ENCODE results near the gene MCTP2. TPM values are rescaled to one million over a fixed set of nuclear protein-coding genes. Genes with fewer than 3 reads are reported as not detected.
"Not testable (repeated sequence)": the region's sequence is repeated elsewhere in the genome, so short reads cannot be mapped to it uniquely, and the experiment has no call there.

The MCTP2 gene
- total and polyA plus RNA-seq, 2 experiments from 2014 or later, result 8.1 to 23.3 TPM

GRCh38 chr15:94253742-94254141 is 22.4 kb downstream of the MCTP2 start:
- Histone ChIP-seq H4K20me1 (ENCODE audit: insufficient read depth, poor library complexity, severe bottlenecking) (no peaks in the 10 kb centered on the region), H2AFZ (no peak overlapping the region), H3K79me2 (peaks cover 62% of the 10 kb centered on the region), H3K4me2 (no peak overlapping the region), H3K27ac (no peak overlapping the region), H3K27me3 (no peaks in the 10 kb centered on the region), H3K4me1 (ENCODE audit: insufficient read depth) (peaks cover 3% of the 10 kb centered on the region), H3K36me3 (replicated peaks; ENCODE audit: insufficient read depth, low read depth) (no peaks in the 10 kb centered on the region), H3K4me3 (no peak overlapping the region), H3K9me3 (ENCODE audit: low read depth) (no peaks in the 10 kb centered on the region), H3K9me2 (replicated peaks; ENCODE audit: insufficient read depth) (no peaks in the 10 kb centered on the region)
- DNase-seq (ENCODE audit: low spot score), result no peak
- 85% methylated on average over 3 of the region's 3 CpGs for WGBS (ENCODE audit: low lambda C conversion rate, missing lambda C conversion rate)
- TF ChIP-seq EZH2 (IDR thresholded peaks at IDR 0.05; ENCODE audit: borderline replicate concordance), result no peak
- TF ChIP-seq EZH2phosphoT487 (IDR thresholded peaks at IDR 0.05; ENCODE audit: low read depth, severe bottlenecking, unreplicated experiment), result no peak
- TF ChIP-seq, protein P1, sequence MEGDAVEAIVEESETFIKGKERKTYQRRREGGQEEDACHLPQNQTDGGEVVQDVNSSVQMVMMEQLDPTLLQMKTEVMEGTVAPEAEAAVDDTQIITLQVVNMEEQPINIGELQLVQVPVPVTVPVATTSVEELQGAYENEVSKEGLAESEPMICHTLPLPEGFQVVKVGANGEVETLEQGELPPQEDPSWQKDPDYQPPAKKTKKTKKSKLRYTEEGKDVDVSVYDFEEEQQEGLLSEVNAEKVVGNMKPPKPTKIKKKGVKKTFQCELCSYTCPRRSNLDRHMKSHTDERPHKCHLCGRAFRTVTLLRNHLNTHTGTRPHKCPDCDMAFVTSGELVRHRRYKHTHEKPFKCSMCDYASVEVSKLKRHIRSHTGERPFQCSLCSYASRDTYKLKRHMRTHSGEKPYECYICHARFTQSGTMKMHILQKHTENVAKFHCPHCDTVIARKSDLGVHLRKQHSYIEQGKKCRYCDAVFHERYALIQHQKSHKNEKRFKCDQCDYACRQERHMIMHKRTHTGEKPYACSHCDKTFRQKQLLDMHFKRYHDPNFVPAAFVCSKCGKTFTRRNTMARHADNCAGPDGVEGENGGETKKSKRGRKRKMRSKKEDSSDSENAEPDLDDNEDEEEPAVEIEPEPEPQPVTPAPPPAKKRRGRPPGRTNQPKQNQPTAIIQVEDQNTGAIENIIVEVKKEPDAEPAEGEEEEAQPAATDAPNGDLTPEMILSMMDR (IDR thresholded peaks at IDR 0.05; ENCODE audit: poor library complexity), result no peak

DNA sequence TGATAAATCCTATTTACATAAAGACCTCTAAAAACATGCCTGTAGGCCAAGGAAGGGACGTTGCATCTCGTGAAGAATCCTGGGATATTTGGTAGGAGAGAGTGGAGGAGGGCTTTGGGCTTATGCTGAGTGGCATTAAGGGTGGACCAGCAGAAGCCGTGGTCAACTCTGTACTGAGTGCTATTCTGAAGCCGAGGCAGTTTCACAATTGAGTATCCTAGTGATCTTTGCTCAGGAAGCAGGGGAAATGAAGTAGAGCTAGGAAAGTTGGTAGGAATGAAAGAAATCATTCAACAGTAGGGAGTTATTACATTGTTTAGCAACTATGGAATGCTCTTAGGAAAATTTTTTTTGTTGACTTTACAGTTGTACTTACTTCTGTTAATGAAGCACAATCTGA is 24.2 kb downstream of the MCTP2 start:
- H3K27me3 ChIP-seq, result no peaks in the 10 kb centered on the region
- no peak for DNase-seq (ENCODE audit: low spot score)
- no peak overlapping the region for H3K27ac ChIP-seq
- H3K79me2 ChIP-seq, result peaks cover 51% of the 10 kb centered on the region
- no peak for TF ChIP-seq EZH2 (IDR thresholded peaks at IDR 0.05; ENCODE audit: borderline replicate concordance)
- H3K4me1 ChIP-seq (ENCODE audit: insufficient read depth), result peaks cover 3% of the 10 kb centered on the region
- no peaks in the 10 kb centered on the region for H3K9me2 ChIP-seq (replicated peaks; ENCODE audit: insufficient read depth)
- no peak overlapping the region for H3K4me3 ChIP-seq
- H2AFZ ChIP-seq, result no peak overlapping the region
- H3K9me3 ChIP-seq (ENCODE audit: low read depth), result no peaks in the 10 kb centered on the region
- no peak overlapping the region for H3K4me2 ChIP-seq
- WGBS (ENCODE audit: low lambda C conversion rate, missing lambda C conversion rate), result 64% methylated on average over 4 of the region's 4 CpGs
- H4K20me1 ChIP-seq (ENCODE audit: insufficient read depth, poor library complexity, severe bottlenecking), result no peaks in the 10 kb centered on the region
- no peaks in the 10 kb centered on the region for H3K36me3 ChIP-seq (replicated peaks; ENCODE audit: insufficient read depth, low read depth)

DNA sequence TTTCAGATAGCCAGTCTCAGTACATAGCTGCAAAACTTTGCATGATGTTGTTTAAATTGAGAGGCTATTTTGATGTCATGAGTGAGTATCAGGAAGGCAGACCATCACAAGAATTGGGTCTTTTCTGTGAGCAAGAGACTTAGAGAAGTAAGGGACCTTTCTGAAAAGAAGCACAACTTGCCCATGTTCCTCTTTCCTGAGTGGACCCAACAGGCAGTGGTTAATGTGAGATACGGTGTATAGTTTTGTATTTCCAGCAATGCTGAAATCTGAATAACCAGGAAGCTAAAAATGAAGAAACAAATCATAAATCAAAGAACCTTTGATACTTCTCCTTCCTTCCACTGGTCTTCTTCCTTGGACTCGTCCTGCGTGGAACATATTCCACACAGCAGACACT is 25.1 kb downstream of the MCTP2 start:
- TF ChIP-seq, protein P1 (IDR thresholded peaks at IDR 0.05; ENCODE audit: poor library complexity), result no peak
- TF ChIP-seq EZH2phosphoT487 (IDR thresholded peaks at IDR 0.05; ENCODE audit: low read depth, severe bottlenecking, unreplicated experiment) (no peak), EZH2 (IDR thresholded peaks at IDR 0.05; ENCODE audit: borderline replicate concordance) (no peak)
- DNase-seq (ENCODE audit: low spot score), result no peak
- Histone ChIP-seq H3K27me3 (no peaks in the 10 kb centered on the region), H3K36me3 (replicated peaks; ENCODE audit: insufficient read depth, low read depth) (no peaks in the 10 kb centered on the region), H3K79me2 (peaks cover 43% of the 10 kb centered on the region), H3K4me3 (no peak overlapping the region), H3K4me1 (ENCODE audit: insufficient read depth) (peaks cover 3% of the 10 kb centered on the region), H4K20me1 (ENCODE audit: insufficient read depth, poor library complexity, severe bottlenecking) (no peaks in the 10 kb centered on the region), H3K27ac (no peak overlapping the region), H3K4me2 (no peak overlapping the region), H2AFZ (no peak overlapping the region), H3K9me2 (replicated peaks; ENCODE audit: insufficient read depth) (peaks cover 2% of the 10 kb centered on the region), H3K9me3 (ENCODE audit: low read depth) (no peaks in the 10 kb centered on the region)
- 97% methylated on average over 3 of the region's 3 CpGs for WGBS (ENCODE audit: low lambda C conversion rate, missing lambda C conversion rate)

DNA sequence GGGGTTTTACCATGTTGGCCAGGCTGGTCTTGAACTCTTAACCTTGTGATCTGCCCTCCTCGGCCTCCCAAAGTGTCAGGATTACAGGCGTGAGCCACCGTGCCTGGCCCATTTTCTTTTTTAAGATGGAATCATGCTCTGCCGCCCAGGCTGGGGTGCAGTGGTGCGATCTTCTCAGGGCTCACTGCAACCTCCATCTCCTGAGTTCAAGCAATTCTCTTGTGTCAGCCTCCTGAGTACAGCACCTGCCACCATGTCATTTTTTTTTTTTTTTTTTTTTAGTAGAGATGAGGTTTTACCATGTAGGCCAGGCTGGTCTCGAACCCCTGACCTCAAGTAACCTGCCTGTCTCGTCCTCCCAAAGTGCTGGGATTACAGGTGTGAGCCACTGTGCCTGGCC is 26.4 kb downstream of the MCTP2 start:
- not testable (repeated sequence) for H3K9me2 ChIP-seq (replicated peaks; ENCODE audit: insufficient read depth); H3K4me3 ChIP-seq; H3K27ac ChIP-seq; H4K20me1 ChIP-seq (ENCODE audit: insufficient read depth, poor library complexity, severe bottlenecking); H2AFZ ChIP-seq; DNase-seq (ENCODE audit: low spot score); H3K9me3 ChIP-seq (ENCODE audit: low read depth); H3K36me3 ChIP-seq (replicated peaks; ENCODE audit: insufficient read depth, low read depth); H3K27me3 ChIP-seq; H3K4me1 ChIP-seq (ENCODE audit: insufficient read depth); H3K4me2 ChIP-seq
- peaks cover 39% of the 10 kb centered on the region for H3K79me2 ChIP-seq
- WGBS (ENCODE audit: low lambda C conversion rate, missing lambda C conversion rate), result 87% methylated on average over 7 of the region's 7 CpGs
